HepG2 (cell line): Measurements from ENCODE around the gene METAP1D. TPM values are rescaled to one million over a fixed set of nuclear protein-coding genes. Genes with fewer than 3 reads are reported as not detected.
A peak's percentile ranks its signal among the peaks of the same experiment; 100 is the strongest.

Experiments
- EEA1 ChIP-seq: sonication (generic); formaldehyde crosslinking; IDR thresholded peaks from 2 replicates; pipeline ENCODE4 v1.5.1; 2020; ENCODE audit warnings: mild to moderate bottlenecking, missing genetic modification reagents, borderline replicate concordance
- HCFC1 ChIP-seq: fragments of 150-350 bp; IDR thresholded peaks from 2 replicates; pipeline ENCODE4 v1.6.1; 2014; ENCODE audit warnings: low read depth, low read length
- MTF2 ChIP-seq: sonication (generic); formaldehyde crosslinking; IDR thresholded peaks from 2 replicates; pipeline ENCODE4 v1.5.0; 2020; ENCODE audit warnings: missing genetic modification reagents, borderline replicate concordance
- SMARCC2 ChIP-seq: fragments of 450-650 bp; IDR thresholded peaks from 2 replicates; pipeline ENCODE4 v1.6.1; 2017; ENCODE audit warnings: antibody characterized with exemption, mild to moderate bottlenecking
- SNRNP70 ChIP-seq: fragments of 200-400 bp; formaldehyde crosslinking; IDR thresholded peaks from 2 replicates; pipeline ENCODE4 v1.6.1; 2017; ENCODE audit warnings: mild to moderate bottlenecking, low read depth, low read length, moderate library complexity
- ZBTB2 ChIP-seq: sonication (generic); formaldehyde crosslinking; IDR thresholded peaks from 2 replicates; pipeline ENCODE4 v1.8.0; 2022; ENCODE audit warnings: low read depth, missing genetic modification reagents
- ZBTB26 ChIP-seq: IDR thresholded peaks from 2 replicates; pipeline ENCODE4 v1.6.1; 2016; ENCODE audit warnings: missing compliant biosample characterization, missing genetic modification reagents, borderline replicate concordance
- ZFY ChIP-seq: sonication (generic); formaldehyde crosslinking; IDR thresholded peaks from 2 replicates; pipeline ENCODE4 v1.4.0; 2020; ENCODE audit warnings: missing genetic modification reagents
- ZNF124 ChIP-seq: sonication (generic); formaldehyde crosslinking; IDR thresholded peaks from 2 replicates; pipeline ENCODE4 v1.4.0; 2020; ENCODE audit warnings: missing genetic modification reagents
- ZNF18 ChIP-seq: sonication (generic); formaldehyde crosslinking; IDR thresholded peaks from 2 replicates; pipeline ENCODE4 v1.8.0; 2022; ENCODE audit warnings: mild to moderate bottlenecking, missing genetic modification reagents; ENCODE audit not compliant: insufficient replicate concordance
- ZNF225 ChIP-seq: sonication (generic); formaldehyde crosslinking; IDR thresholded peaks from 2 replicates; pipeline ENCODE4 v1.4.0; 2020; ENCODE audit warnings: mild to moderate bottlenecking, missing genetic modification reagents
- ZNF580 ChIP-seq: IDR thresholded peaks from 2 replicates; pipeline ENCODE4 v1.6.1; 2016; ENCODE audit warnings: low read depth, borderline replicate concordance
- ZNF609 ChIP-seq: sonication (generic); formaldehyde crosslinking; IDR thresholded peaks from 2 replicates; pipeline ENCODE4 v1.4.0; 2020; ENCODE audit warnings: mild to moderate bottlenecking, missing genetic modification reagents, borderline replicate concordance
- ZNF768 ChIP-seq: sonication (generic); formaldehyde crosslinking; IDR thresholded peaks from 2 replicates; pipeline ENCODE4 v1.4.0; 2020; ENCODE audit warnings: missing genetic modification reagents
- polyA plus RNA-seq, 8 experiments: library from polyadenylated mRNA; depleted of rRNA in 3 of 8; stranded (reverse) in 7 of 8; unstranded in 1 of 8; fragments of >200 nt; fragmentation: Illumina TruSeq in 4 of 8; extraction: Trizol in 4 of 8; gene quantifications; 2 replicates each; pipeline versions ENCODE4 v1.2.1 to v1.2.3, GENCODE V29; 2011 to 2016; ENCODE audit warnings: low read depth in 4 of 8, missing spikeins in 1 of 8, mixed read lengths in 1 of 8; ENCODE audit not compliant: insufficient read depth in 1 of 8
- total RNA-seq, 5 experiments: library from RNA; depleted of rRNA; stranded (reverse); fragments of >200 nt; fragmentation: Illumina TruSeq; extraction: Trizol; gene quantifications; 2 replicates each; pipeline ENCODE4 v1.2.3, GENCODE V29; 2016; ENCODE audit warnings: low read depth in 1 of 5
- TF ChIP-seq, protein P1 (sequence below): sonication (generic); formaldehyde crosslinking; IDR thresholded peaks from 2 replicates; pipeline ENCODE4 v1.8.0; 2022; ENCODE audit warnings: missing genetic modification reagents, mild to moderate bottlenecking, inconsistent platforms, borderline replicate concordance

METAP1D gene
- total and polyA plus RNA-seq, 2 of the 13 experiments (the other 11 are each of a cell fraction or from before 2014, with no cell fraction given) = 14.7 to 21.6 TPM

DNA sequence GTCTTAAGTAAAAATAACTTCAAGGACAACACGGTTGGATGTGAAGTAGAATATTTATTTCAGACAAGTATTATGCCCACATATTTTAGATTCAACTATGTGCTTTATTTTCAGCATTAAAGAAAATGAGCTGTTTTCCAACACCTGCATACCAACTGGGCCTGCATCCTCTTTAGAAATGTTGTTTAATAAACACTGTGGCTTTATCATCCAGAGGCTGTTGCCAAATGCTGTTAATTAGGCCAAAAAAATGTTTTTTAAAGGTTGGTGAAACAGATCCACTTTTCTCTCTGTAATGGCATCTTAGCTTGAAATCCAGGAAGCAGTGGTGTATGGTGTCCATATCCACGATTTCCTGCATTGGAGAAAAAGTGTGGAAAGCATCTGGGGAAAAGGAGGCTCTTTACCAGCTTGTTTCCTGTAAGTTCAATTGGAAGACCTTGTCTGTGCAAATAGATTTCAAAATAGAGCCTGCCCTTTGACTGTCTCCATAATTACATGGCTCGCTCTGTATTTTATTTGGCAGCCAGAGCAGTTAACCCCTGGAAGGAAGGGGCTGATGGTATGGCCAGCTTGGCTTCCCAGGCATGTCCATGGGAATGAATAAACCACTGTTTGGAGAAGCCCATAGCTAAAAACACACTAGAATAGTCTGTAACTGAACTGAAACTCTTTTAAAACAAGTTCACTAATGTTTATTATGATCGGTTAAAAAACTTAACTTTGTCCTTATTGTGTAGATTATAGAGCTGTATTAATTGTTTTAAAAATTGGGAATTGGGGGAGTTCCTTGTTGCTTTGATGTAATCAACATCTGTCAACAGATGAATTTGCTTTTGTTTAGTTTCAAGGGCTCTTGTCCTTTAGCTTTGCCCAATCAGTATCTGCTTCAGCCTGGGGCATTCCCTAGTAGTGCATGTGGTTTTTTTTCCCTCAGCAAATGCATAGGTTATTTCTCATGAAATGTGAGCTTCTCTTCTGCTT lies 52.5 kb downstream of the METAP1D start (continued):
- TF ChIP-seq ZNF580 = peak; percentile 80; the same call in 1 of the 2 replicates
- no peak for TF ChIP-seq ZBTB2 (CRISPR knock-in tag)
- TF ChIP-seq, protein P1, sequence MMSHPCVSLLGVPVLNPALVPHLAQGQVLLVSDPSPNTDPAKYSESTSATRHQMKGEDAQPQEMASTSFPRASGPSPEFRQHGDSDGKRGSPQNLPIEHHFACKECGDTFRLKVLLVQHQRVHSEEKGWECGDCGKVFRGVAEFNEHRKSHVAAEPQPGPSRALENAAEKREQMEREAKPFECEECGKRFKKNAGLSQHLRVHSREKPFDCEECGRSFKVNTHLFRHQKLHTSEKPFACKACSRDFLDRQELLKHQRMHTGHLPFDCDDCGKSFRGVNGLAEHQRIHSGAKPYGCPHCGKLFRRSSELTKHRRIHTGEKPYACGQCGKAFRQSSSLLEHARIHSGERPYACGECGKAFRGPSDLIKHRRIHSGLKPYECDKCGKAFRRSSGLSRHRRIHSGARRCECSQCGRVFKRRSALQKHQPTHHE (CRISPR knock-in tag) = peak; percentile 22; the same call in 1 of the 2 replicates
- no peak for TF ChIP-seq SNRNP70
- no peak for TF ChIP-seq SMARCC2
- no peak for TF ChIP-seq ZNF768 (CRISPR knock-in tag)
- TF ChIP-seq ZNF18 (CRISPR knock-in tag) = no peak
- peak; percentile 91 for TF ChIP-seq ZNF609 (CRISPR knock-in tag)
- TF ChIP-seq ZFY (CRISPR knock-in tag) = peak; percentile 45; the same call in 1 of the 2 replicates
- TF ChIP-seq MTF2 = no peak
- no peak for TF ChIP-seq EEA1
- no peak for TF ChIP-seq ZBTB26 (CRISPR knock-in tag)
- TF ChIP-seq ZNF225 (CRISPR knock-in tag) = no peak
- no peak for TF ChIP-seq HCFC1
- TF ChIP-seq ZNF124 = peak; percentile 85; the same call in 1 of the 2 replicates
